Medulla oblongata (tissue), 1 donor: ENCODE data around the gene VPREB1.
"Not testable (repeated sequence)": the region's sequence is repeated elsewhere in the genome, so short reads cannot be mapped to it uniquely, and the experiment has no call there.

Experiments used
- DNase-seq: peaks from one replicate; pipeline ENCODE4 v3.0.0-alpha.2; 2015; ENCODE audit errors: extremely low spot score

Gene VPREB1

GRCh38 chr22:22294641-22295040 lies 50.1 kb downstream of the VPREB1 start:
- DNase-seq, result not testable (repeated sequence)
